ENCODE data around the gene SMOC2. TPM values are rescaled to one million over a fixed set of nuclear protein-coding genes. Genes with fewer than 3 reads are reported as not detected.

The SMOC2 gene
- total RNA-seq, 4 donors from 2014 or later, result 45.8 to 382 (median 160) TPM

DNA sequence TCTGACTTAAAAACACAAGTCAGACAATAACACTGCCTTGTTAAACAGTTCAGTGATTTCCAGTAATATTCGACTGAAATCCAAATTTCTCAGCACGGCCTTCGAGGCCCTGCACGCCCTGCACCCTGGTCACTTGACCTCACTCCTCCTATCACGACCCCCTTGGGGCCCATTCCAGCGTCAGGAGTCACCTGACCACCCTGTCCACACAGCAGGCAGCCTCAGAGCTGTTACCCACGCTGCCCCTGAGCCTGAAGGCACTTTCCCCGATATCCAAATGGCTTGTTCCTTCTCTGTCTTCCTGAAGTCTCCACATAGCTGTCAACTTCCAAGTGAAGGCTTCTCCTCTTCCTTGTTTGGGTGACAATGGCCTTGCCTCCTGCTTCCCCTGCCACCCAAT is 33.1 kb upstream of the SMOC2 start:
- 88% methylated on average over 5 of the region's 8 CpGs; no CpG with 5 or more reads in 1 of the 2 donors for WGBS, 2 donors (ENCODE audit: low coverage in 1 of 2)

DNA sequence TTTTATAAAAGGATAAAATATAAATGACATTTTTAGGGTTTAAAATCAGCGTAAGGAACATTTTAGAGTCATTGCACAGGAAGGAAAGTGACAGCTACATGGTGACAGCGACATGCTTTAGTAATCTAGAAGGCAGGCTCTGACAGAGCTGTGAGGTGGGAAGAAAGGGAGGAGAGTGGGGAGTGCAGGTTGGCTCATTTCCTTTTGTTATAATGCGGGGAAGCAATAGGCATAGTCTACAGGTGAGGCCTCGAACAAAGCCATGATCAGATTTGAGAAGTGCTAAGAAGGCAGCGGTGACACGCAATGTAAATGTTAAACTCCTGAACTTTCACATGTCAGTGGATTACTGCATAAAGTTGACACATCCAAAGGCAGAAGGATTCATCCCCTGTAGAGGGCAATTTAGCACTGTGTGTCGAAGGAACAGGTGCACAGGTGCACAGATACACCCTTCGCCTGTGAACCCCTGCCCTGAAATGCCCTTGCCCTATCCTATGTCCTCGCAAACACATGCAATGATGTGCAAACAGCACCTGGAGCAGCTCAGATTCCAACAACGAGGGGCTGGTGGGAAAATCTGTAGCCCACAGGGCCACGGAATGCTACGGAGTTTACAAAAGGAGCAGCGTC is 32.4 kb upstream of the SMOC2 start:
- no peak for ATAC-seq

More for the DNA sequence above, 33.1 kb upstream of the SMOC2 start:
- TF ChIP-seq, protein P1, sequence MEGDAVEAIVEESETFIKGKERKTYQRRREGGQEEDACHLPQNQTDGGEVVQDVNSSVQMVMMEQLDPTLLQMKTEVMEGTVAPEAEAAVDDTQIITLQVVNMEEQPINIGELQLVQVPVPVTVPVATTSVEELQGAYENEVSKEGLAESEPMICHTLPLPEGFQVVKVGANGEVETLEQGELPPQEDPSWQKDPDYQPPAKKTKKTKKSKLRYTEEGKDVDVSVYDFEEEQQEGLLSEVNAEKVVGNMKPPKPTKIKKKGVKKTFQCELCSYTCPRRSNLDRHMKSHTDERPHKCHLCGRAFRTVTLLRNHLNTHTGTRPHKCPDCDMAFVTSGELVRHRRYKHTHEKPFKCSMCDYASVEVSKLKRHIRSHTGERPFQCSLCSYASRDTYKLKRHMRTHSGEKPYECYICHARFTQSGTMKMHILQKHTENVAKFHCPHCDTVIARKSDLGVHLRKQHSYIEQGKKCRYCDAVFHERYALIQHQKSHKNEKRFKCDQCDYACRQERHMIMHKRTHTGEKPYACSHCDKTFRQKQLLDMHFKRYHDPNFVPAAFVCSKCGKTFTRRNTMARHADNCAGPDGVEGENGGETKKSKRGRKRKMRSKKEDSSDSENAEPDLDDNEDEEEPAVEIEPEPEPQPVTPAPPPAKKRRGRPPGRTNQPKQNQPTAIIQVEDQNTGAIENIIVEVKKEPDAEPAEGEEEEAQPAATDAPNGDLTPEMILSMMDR (IDR thresholded peaks at IDR 0.05), result no peak
- no peak for TF ChIP-seq POLR2A (IDR thresholded peaks at IDR 0.05)
- Histone ChIP-seq H3K27me3 (peaks cover 5% of the 10 kb centered on the region), H3K9me3 (no peaks in the 10 kb centered on the region), H3K27ac (no peak overlapping the region), H3K4me3 (no peak overlapping the region), H3K4me1 (peaks cover 0 to 9% (median 0%) of the 10 kb centered on the region in 3 donors), H3K36me3 (no peaks in the 10 kb centered on the region)
- ATAC-seq, result no peak

DNA sequence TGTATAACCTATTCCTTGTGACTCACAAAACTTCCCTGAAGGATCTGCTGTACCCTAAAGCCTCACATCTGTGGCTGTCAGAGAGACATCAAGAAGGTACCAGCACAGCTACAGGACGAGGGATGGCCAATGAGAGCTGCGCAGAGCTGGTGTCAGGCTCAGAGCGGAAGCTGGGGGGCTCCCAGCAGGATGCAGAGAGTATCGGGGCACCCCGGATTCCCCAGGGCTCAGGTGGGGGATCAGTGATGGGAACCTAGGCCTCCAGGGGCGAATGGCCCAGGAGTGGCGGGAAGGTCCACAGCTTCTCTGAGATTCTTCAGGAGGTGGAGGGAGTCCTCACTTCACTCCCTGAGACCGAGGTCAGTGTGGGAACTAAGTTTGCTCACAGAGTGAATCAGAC is 30.9 kb upstream of the SMOC2 start:
- TF ChIP-seq POLR2A (IDR thresholded peaks at IDR 0.05) (no peak), POLR2AphosphoS5 (IDR thresholded peaks at IDR 0.05) (no peak), EP300 (IDR thresholded peaks at IDR 0.05) (no peak)
- TF ChIP-seq, protein P1 (IDR thresholded peaks at IDR 0.05), result no peak
- Histone ChIP-seq H3K4me1 (peaks cover 0 to 12% (median 0%) of the 10 kb centered on the region in 3 donors), H3K27ac (no peak overlapping the region), H3K4me3 (no peak overlapping the region), H3K9me3 (no peaks in the 10 kb centered on the region), H3K36me3 (no peaks in the 10 kb centered on the region), H3K27me3 (no peaks in the 10 kb centered on the region)
- ATAC-seq, result no peak
- 93 to 96% methylated on average over 4 to 6 of the region's 8 CpGs for WGBS, 2 donors (ENCODE audit: low coverage in 1 of 2)

More for the DNA sequence above, 32.4 kb upstream of the SMOC2 start:
- Histone ChIP-seq H3K4me3 (no peak overlapping the region), H3K27me3 (peaks cover 2% of the 10 kb centered on the region), H3K27ac (no peak overlapping the region), H3K9me3 (no peaks in the 10 kb centered on the region), H3K4me1 (peaks cover 0 to 9% (median 0%) of the 10 kb centered on the region in 3 donors), H3K36me3 (no peaks in the 10 kb centered on the region)
- 93 to 95% methylated on average over 9 of the region's 13 CpGs for WGBS, 2 donors (ENCODE audit: low coverage in 1 of 2)
- no peak for TF ChIP-seq POLR2AphosphoS5 (IDR thresholded peaks at IDR 0.05)
- TF ChIP-seq, protein P1 (IDR thresholded peaks at IDR 0.05), result no peak

DNA sequence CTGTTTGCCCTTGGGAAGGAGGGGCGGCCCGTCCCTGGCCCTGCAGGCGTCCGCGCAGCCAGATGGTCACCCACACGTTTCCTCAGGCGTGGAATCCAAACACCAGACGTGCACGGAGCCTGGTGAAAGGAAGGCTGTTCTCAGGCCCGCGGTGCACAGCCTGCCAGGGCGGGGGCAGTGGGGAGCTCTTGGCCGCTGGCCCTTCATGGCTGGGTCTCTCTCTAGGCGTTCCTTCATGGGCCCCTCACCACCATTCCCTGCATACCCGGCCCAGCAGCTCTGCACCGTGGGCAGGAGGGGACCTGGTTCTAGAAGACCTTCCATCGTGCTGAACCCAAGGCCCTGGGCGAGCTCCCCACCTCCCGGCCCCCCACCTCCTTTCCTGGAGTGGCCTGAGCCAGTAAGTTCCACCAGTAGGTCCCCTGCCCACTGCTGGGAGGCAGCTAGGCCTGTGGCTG is 30.4 kb upstream of the SMOC2 start:
- H3K9me3 ChIP-seq, result no peaks in the 10 kb centered on the region
- WGBS, 2 donors (ENCODE audit: low coverage in 1 of 2), result 83% methylated on average over 2 of the region's 19 CpGs; no CpG with 5 or more reads in 1 of the 2 donors
- H3K27me3 ChIP-seq, result peaks cover 2% of the 10 kb centered on the region
- no peak for ATAC-seq
- TF ChIP-seq EP300 (IDR thresholded peaks at IDR 0.05) (no peak), POLR2A (IDR thresholded peaks at IDR 0.05) (no peak), POLR2AphosphoS5 (IDR thresholded peaks at IDR 0.05) (no peak)
- TF ChIP-seq, protein P1 (IDR thresholded peaks at IDR 0.05), result no peak
- H3K27ac ChIP-seq, result no peak overlapping the region
- no peaks in the 10 kb centered on the region for H3K36me3 ChIP-seq
- peaks cover 0 to 18% (median 0%) of the 10 kb centered on the region in 3 donors for H3K4me1 ChIP-seq
- no peak overlapping the region for H3K4me3 ChIP-seq

DNA sequence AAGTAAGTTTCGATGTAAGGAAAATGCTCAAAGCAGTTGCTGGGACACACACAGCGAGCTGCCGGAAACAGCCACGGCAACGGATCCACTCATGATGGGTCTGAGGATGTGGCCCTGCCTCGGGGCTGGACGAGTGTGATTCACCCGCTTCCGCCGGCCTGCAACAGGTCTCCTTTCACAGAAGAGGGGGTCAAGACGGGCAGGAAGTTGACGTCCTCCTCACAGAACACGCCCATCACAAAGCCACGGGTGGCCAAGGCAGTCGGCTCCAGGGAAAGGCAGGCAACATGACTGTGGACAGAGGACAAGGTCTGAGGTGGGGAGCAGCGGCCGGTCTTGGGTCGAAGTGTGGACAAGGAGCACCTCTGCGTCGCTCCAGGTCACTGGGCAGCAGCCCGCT is 29.9 kb upstream of the SMOC2 start:
- TF ChIP-seq, protein P1 (IDR thresholded peaks at IDR 0.05), result no peak
- TF ChIP-seq EP300 (IDR thresholded peaks at IDR 0.05) (no peak), POLR2AphosphoS5 (IDR thresholded peaks at IDR 0.05) (no peak), POLR2A (IDR thresholded peaks at IDR 0.05) (no peak)
- H3K9me3 ChIP-seq, result no peaks in the 10 kb centered on the region
- peaks cover 7% of the 10 kb centered on the region for H3K27me3 ChIP-seq
- WGBS, 2 donors (ENCODE audit: low coverage in 1 of 2), result 89 to 100% methylated on average over 1 to 14 of the region's 21 CpGs
- no peak overlapping the region for H3K4me3 ChIP-seq
- no peaks in the 10 kb centered on the region for H3K36me3 ChIP-seq
- no peak overlapping the region for H3K27ac ChIP-seq
- peaks cover 0 to 23% (median 0%) of the 10 kb centered on the region in 3 donors for H3K4me1 ChIP-seq
- ATAC-seq, result no peak
